Testis (tissue), 2 donors: Measurements from ENCODE around the gene ACOT4.

ENCODE experiments used
- POLR2A ChIP-seq: fragments of 450-650 bp; IDR thresholded peaks from one replicate; pipeline ENCODE4 v1.6.1; 2017; ENCODE audit warnings: antibody characterized with exemption, mild to moderate bottlenecking, moderate library complexity
- TF ChIP-seq, protein P1 (sequence below), 3 experiments: fragments of 450-650 bp in 2 of 3; fragments of 200-600 bp in 1 of 3; sonication (generic) in 1 of 3; IDR thresholded peaks; one replicate each; pipeline ENCODE4 v1.5.1; 2016 to 2019; ENCODE audit warnings: antibody characterized with exemption in 3 of 3, mild to moderate bottlenecking in 2 of 3, moderate library complexity in 1 of 3

DNA sequence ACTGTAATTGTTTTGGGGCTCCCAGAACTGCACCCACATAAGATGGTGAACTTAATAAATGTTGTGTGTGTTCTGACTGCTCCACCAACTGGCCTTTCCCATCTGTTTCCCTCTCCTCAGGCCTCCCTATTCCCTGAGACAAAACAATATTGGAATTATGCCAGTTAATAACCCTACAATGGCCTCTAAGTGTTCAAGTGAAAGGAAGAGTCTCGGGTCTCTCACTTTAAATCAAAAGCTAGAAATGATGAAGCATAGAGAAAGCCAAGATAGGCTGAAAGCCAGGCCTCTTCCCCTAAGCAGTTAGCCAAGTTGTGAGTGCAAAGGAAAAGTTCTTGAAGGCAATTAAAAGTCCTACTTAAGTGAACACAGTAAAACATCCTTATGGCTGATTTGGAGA lies 34.0 kb downstream of the ACOT4 start:
- TF ChIP-seq, protein P1, sequence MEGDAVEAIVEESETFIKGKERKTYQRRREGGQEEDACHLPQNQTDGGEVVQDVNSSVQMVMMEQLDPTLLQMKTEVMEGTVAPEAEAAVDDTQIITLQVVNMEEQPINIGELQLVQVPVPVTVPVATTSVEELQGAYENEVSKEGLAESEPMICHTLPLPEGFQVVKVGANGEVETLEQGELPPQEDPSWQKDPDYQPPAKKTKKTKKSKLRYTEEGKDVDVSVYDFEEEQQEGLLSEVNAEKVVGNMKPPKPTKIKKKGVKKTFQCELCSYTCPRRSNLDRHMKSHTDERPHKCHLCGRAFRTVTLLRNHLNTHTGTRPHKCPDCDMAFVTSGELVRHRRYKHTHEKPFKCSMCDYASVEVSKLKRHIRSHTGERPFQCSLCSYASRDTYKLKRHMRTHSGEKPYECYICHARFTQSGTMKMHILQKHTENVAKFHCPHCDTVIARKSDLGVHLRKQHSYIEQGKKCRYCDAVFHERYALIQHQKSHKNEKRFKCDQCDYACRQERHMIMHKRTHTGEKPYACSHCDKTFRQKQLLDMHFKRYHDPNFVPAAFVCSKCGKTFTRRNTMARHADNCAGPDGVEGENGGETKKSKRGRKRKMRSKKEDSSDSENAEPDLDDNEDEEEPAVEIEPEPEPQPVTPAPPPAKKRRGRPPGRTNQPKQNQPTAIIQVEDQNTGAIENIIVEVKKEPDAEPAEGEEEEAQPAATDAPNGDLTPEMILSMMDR (IDR thresholded peaks at IDR 0.05): no peak
- no peak for TF ChIP-seq POLR2A
